ENCODE results near the gene CCSAP. TPM values are rescaled to one million over a fixed set of nuclear protein-coding genes. Genes with fewer than 3 reads are reported as not detected.
"Not testable (repeated sequence)": the region's sequence is repeated elsewhere in the genome, so short reads cannot be mapped to it uniquely, and the experiment has no call there.

Gene CCSAP
- total and polyA plus RNA-seq, 2 donors (not counting 1 experiment from before 2014, with no cell fraction given): 4.4 to 6.9 TPM

- no peak overlapping the region for H2AFZ ChIP-seq (ENCODE audit: low read length)
- DNase-seq (ENCODE audit: low read depth in 2 of 2): peak; percentile 68 to 83
- no peak overlapping the region for H3K4me3 ChIP-seq (replicated peaks in 1 of 4; ENCODE audit: control extremely low read depth in 1 of 4, insufficient read depth in 1 of 4, low read depth in 3 of 4, low read length in 4 of 4)
- no peaks in the 10 kb centered on the region for H3K79me2 ChIP-seq (ENCODE audit: control insufficient read depth, insufficient read depth, low read length)
- no peaks in the 10 kb centered on the region for H4K20me1 ChIP-seq (ENCODE audit: control insufficient read depth, extremely low read depth, insufficient read depth, low read length)
- TF ChIP-seq CTCF (conservative IDR thresholded peaks at IDR 0.05 in 1 of 2, IDR thresholded peaks at IDR 0.05 in 1 of 2; ENCODE audit: low read depth in 1 of 2, low read length in 2 of 2): no peak
- no peak for TF ChIP-seq EZH2 (IDR thresholded peaks at IDR 0.05; ENCODE audit: low read length, missing control alignments)
- no peaks in the 10 kb centered on the region for H3K27me3 ChIP-seq (ENCODE audit: control insufficient read depth, insufficient read depth, low read length)
- peaks cover 3% of the 10 kb centered on the region for H3K4me1 ChIP-seq (ENCODE audit: control insufficient read depth, extremely low read depth, insufficient read depth, low read length)
- no peaks in the 10 kb centered on the region for H3K9me3 ChIP-seq (ENCODE audit: control insufficient read depth, insufficient read depth, low read depth, low read length)
- H3K9ac ChIP-seq (ENCODE audit: insufficient read depth, low read length): no peak overlapping the region
- H3K4me2 ChIP-seq (ENCODE audit: extremely low read depth, insufficient read depth, low read length): no peak overlapping the region
- no peak overlapping the region for H3K27ac ChIP-seq (ENCODE audit: insufficient read depth, low read length)
- peaks cover 5% of the 10 kb centered on the region for H3K36me3 ChIP-seq (ENCODE audit: control insufficient read depth, insufficient read depth, low read length)
Observed at GRCh38 chr1:229296541-229296941, 46.3 kb downstream of the CCSAP start.

GRCh38 chr1:229295745-229296144 is 47.1 kb downstream of the CCSAP start:
- Histone ChIP-seq H3K36me3 (ENCODE audit: control insufficient read depth, insufficient read depth, low read length) (peaks cover 5% of the 10 kb centered on the region), H3K4me2 (ENCODE audit: extremely low read depth, insufficient read depth, low read length) (no peak overlapping the region)

GRCh38 chr1:229293528-229294204 is 49.2 kb downstream of the CCSAP start:
- Histone ChIP-seq H3K27ac (ENCODE audit: insufficient read depth, low read length) (no peak overlapping the region), H3K27me3 (ENCODE audit: control insufficient read depth, insufficient read depth, low read length) (no peaks in the 10 kb centered on the region), H3K79me2 (ENCODE audit: control insufficient read depth, insufficient read depth, low read length) (no peaks in the 10 kb centered on the region), H2AFZ (ENCODE audit: low read length) (no peak overlapping the region), H3K9ac (ENCODE audit: insufficient read depth, low read length) (no peak overlapping the region), H3K4me2 (ENCODE audit: extremely low read depth, insufficient read depth, low read length) (no peak overlapping the region), H3K36me3 (ENCODE audit: control insufficient read depth, insufficient read depth, low read length) (no peaks in the 10 kb centered on the region), H3K9me3 (ENCODE audit: control insufficient read depth, insufficient read depth, low read depth, low read length) (no peaks in the 10 kb centered on the region), H4K20me1 (ENCODE audit: control insufficient read depth, extremely low read depth, insufficient read depth, low read length) (no peaks in the 10 kb centered on the region), H3K4me3 (replicated peaks in 1 of 4; ENCODE audit: control extremely low read depth in 1 of 4, insufficient read depth in 1 of 4, low read depth in 3 of 4, low read length in 4 of 4) (no peak overlapping the region), H3K4me1 (ENCODE audit: control insufficient read depth, extremely low read depth, insufficient read depth, low read length) (peaks cover 3% of the 10 kb centered on the region)
- DNase-seq (ENCODE audit: low read depth in 2 of 2): no peak
- TF ChIP-seq CTCF (conservative IDR thresholded peaks at IDR 0.05 in 1 of 2, IDR thresholded peaks at IDR 0.05 in 1 of 2; ENCODE audit: low read depth in 1 of 2, low read length in 2 of 2): no peak
- TF ChIP-seq EZH2 (IDR thresholded peaks at IDR 0.05; ENCODE audit: low read length, missing control alignments): no peak

More at GRCh38 chr1:229295745-229296144, 47.1 kb downstream of the CCSAP start:
- no peak overlapping the region for H3K9ac ChIP-seq (ENCODE audit: insufficient read depth, low read length)
- no peak for DNase-seq (ENCODE audit: low read depth in 2 of 2)
- H3K4me3 ChIP-seq (replicated peaks in 1 of 4; ENCODE audit: control extremely low read depth in 1 of 4, insufficient read depth in 1 of 4, low read depth in 3 of 4, low read length in 4 of 4): no peak overlapping the region
- peaks cover 3% of the 10 kb centered on the region for H3K4me1 ChIP-seq (ENCODE audit: control insufficient read depth, extremely low read depth, insufficient read depth, low read length)
- TF ChIP-seq CTCF (conservative IDR thresholded peaks at IDR 0.05 in 1 of 2, IDR thresholded peaks at IDR 0.05 in 1 of 2; ENCODE audit: low read depth in 1 of 2, low read length in 2 of 2) (no peak), EZH2 (IDR thresholded peaks at IDR 0.05; ENCODE audit: low read length, missing control alignments) (no peak)
- H3K79me2 ChIP-seq (ENCODE audit: control insufficient read depth, insufficient read depth, low read length): no peaks in the 10 kb centered on the region
- no peaks in the 10 kb centered on the region for H3K27me3 ChIP-seq (ENCODE audit: control insufficient read depth, insufficient read depth, low read length)
- no peaks in the 10 kb centered on the region for H3K9me3 ChIP-seq (ENCODE audit: control insufficient read depth, insufficient read depth, low read depth, low read length)
- H3K27ac ChIP-seq (ENCODE audit: insufficient read depth, low read length): no peak overlapping the region
- no peaks in the 10 kb centered on the region for H4K20me1 ChIP-seq (ENCODE audit: control insufficient read depth, extremely low read depth, insufficient read depth, low read length)
- H2AFZ ChIP-seq (ENCODE audit: low read length): no peak overlapping the region

- H3K27ac ChIP-seq (ENCODE audit: insufficient read depth, low read length); H3K27me3 ChIP-seq (ENCODE audit: control insufficient read depth, insufficient read depth, low read length); H3K4me3 ChIP-seq (replicated peaks in 1 of 4; ENCODE audit: control extremely low read depth in 1 of 4, insufficient read depth in 1 of 4, low read depth in 3 of 4, low read length in 4 of 4); DNase-seq (ENCODE audit: low read depth in 2 of 2); H3K4me2 ChIP-seq (ENCODE audit: extremely low read depth, insufficient read depth, low read length); H3K36me3 ChIP-seq (ENCODE audit: control insufficient read depth, insufficient read depth, low read length); H3K4me1 ChIP-seq (ENCODE audit: control insufficient read depth, extremely low read depth, insufficient read depth, low read length); H4K20me1 ChIP-seq (ENCODE audit: control insufficient read depth, extremely low read depth, insufficient read depth, low read length); H2AFZ ChIP-seq (ENCODE audit: low read length); H3K9ac ChIP-seq (ENCODE audit: insufficient read depth, low read length); H3K79me2 ChIP-seq (ENCODE audit: control insufficient read depth, insufficient read depth, low read length); H3K9me3 ChIP-seq (ENCODE audit: control insufficient read depth, insufficient read depth, low read depth, low read length): not testable (repeated sequence)
Observed at GRCh38 chr1:229291686-229292085, 51.2 kb downstream of the CCSAP start.

All from fibroblast of lung (primary cell).